Thoracic aorta (tissue), 2 donors: Measurements from ENCODE around the gene COL28A1. TPM values are rescaled to one million over a fixed set of nuclear protein-coding genes. Genes with fewer than 3 reads are reported as not detected.
"Not testable (repeated sequence)": the region's sequence is repeated elsewhere in the genome, so short reads cannot be mapped to it uniquely, and the experiment has no call there.

Source experiments
- ATAC-seq: fragments of 150-250 bp; one replicate; pipeline ENCODE4 v1.8.0; 2017; ENCODE audit warnings: low read depth; ENCODE audit not compliant: insufficient number of reproducible peaks, low FRiP score
- DNase-seq: peaks from one replicate; pipeline ENCODE4 v3.0.0-alpha.2; 2020; ENCODE audit warnings: low spot score
- H3K27ac ChIP-seq, 2 donors: fragments of 200-600 bp; sonication (generic); 1 replicate in 1 of 2; 2 replicates in 1 of 2; pipeline ENCODE4 v1.5.1; 2016; ENCODE audit warnings: mild to moderate bottlenecking in 2 of 2, moderate library complexity in 2 of 2
- H3K27me3 ChIP-seq: fragments of 200-600 bp; sonication (generic); replicated peaks from 2 replicates; pipeline ENCODE4 v1.6.0; 2016; ENCODE audit warnings: mild to moderate bottlenecking; ENCODE audit not compliant: insufficient read depth
- H3K36me3 ChIP-seq: fragments of 200-600 bp; sonication (generic); one replicate; pipeline ENCODE4 v1.5.1; 2016
- H3K4me1 ChIP-seq, 2 donors: fragments of 200-600 bp; sonication (generic); 1 replicate in 1 of 2; 2 replicates in 1 of 2; pipeline versions ENCODE4 v1.5.1 to v1.6.0; 2016; ENCODE audit warnings: low read depth in 2 of 2, mild to moderate bottlenecking in 1 of 2; ENCODE audit not compliant: control insufficient read depth in 1 of 2
- H3K4me3 ChIP-seq: fragments of 200-600 bp; sonication (generic); 2 replicates; pipeline ENCODE4 v1.5.1; 2016; ENCODE audit warnings: mild to moderate bottlenecking
- H3K9me3 ChIP-seq: fragments of 200-600 bp; sonication (generic); 2 replicates; pipeline ENCODE4 v1.5.1; 2016
- total RNA-seq, 2 donors: library from RNA; depleted of rRNA; stranded (reverse); fragments of >200 nt; gene quantifications; one replicate each; pipeline versions ENCODE4 v1.1.0 to v1.2.3, GENCODE V29; 2016
- TF ChIP-seq, protein P1 (sequence below): fragments of 200-600 bp; sonication (generic); IDR thresholded peaks from one replicate; pipeline ENCODE4 v1.5.1; 2019; ENCODE audit warnings: antibody characterized with exemption

The COL28A1 gene
- total RNA-seq, 2 donors from 2014 or later, result 2.4 to 3.0 TPM

DNA sequence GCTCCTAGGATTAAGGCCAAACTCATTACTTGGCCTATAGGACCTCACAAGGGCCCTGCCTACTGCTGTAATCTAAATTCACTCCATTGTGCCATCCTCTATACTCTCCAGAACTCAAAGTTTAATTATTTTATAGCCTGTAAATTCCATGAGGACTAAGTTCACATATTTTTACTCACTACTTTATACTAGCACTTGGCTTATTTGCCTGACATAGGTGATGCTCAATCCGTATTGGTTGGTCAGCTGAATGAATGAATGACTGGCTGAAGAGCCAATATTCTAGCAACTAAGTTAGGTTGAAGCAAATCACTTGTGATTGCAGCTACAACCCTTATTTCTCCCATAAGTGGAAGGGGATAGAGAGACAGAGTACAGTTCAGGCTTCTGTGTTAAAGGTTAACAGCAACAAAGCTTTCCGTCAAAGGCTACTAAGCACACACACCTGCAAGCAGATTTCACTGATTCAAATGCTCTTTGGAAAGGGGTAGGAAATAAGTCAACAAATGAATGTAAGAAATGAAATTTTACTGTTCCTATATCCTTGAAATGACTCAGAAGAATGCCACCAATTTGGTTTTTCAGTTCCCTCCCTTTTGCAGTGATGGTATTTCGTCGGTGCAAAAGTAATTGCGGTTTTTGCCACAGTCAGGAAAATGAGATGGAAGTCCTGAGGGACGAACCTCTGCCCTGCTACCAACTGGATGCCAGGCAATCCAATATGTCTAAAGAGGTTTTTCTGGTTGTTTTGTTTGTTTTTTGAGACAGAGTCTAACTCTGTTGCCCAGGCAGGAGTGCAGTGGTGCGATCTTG, 120.7 kb downstream of the COL28A1 start:
- TF ChIP-seq, protein P1, sequence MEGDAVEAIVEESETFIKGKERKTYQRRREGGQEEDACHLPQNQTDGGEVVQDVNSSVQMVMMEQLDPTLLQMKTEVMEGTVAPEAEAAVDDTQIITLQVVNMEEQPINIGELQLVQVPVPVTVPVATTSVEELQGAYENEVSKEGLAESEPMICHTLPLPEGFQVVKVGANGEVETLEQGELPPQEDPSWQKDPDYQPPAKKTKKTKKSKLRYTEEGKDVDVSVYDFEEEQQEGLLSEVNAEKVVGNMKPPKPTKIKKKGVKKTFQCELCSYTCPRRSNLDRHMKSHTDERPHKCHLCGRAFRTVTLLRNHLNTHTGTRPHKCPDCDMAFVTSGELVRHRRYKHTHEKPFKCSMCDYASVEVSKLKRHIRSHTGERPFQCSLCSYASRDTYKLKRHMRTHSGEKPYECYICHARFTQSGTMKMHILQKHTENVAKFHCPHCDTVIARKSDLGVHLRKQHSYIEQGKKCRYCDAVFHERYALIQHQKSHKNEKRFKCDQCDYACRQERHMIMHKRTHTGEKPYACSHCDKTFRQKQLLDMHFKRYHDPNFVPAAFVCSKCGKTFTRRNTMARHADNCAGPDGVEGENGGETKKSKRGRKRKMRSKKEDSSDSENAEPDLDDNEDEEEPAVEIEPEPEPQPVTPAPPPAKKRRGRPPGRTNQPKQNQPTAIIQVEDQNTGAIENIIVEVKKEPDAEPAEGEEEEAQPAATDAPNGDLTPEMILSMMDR, result no peak
- no peak for ATAC-seq
- H3K4me3 ChIP-seq, result no peak overlapping the region
- H3K4me1 ChIP-seq, result no peaks in the 10 kb centered on the region
- H3K36me3 ChIP-seq, result no peaks in the 10 kb centered on the region
- H3K9me3 ChIP-seq, result no peaks in the 10 kb centered on the region
- DNase-seq, result no peak
- H3K27me3 ChIP-seq, result no peaks in the 10 kb centered on the region
- no peak overlapping the region for H3K27ac ChIP-seq

DNA sequence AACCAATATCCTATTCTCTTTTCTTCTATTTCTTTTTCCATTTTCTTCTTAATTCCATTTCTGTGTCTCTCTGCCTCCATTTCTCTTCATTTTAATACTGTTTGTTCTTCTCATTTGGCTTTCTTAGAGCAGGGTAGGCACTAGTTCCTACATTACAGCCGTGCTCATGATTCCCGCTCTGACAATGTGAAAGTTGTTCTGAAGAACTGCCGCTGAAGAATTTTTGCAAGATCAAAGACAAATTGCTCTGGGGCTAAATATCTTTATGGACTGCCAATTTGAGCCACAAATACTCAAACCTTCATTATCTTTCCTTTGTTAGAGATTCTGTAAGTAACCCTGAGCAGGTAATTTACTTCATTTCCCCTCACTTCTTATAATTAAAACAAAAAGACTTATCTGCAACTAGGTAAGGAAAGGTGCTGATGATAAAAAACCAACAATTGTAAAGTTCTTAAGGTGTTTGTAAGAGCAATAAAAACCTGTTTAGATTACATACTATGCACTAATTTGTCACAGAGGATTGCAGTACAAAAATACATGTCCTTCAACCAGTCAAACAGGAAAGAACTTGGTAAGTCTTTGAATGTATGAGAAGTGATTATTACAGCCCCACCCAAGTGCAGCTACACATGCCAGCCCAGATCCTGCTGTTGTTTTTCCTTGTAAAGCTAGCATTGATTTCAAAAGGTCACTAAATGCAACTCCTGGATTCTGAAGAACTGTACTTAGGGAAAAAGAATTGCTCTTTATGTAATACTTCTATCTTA, 127.5 kb downstream of the COL28A1 start:
- TF ChIP-seq, protein P1, result no peak
- ATAC-seq (no peak), DNase-seq (no peak)
- no peak overlapping the region for H3K4me3 ChIP-seq
- no peaks in the 10 kb centered on the region for H3K27me3 ChIP-seq
- no peaks in the 10 kb centered on the region for H3K9me3 ChIP-seq
- no peak overlapping the region for H3K27ac ChIP-seq
- no peaks in the 10 kb centered on the region for H3K36me3 ChIP-seq
- no peaks in the 10 kb centered on the region for H3K4me1 ChIP-seq

DNA sequence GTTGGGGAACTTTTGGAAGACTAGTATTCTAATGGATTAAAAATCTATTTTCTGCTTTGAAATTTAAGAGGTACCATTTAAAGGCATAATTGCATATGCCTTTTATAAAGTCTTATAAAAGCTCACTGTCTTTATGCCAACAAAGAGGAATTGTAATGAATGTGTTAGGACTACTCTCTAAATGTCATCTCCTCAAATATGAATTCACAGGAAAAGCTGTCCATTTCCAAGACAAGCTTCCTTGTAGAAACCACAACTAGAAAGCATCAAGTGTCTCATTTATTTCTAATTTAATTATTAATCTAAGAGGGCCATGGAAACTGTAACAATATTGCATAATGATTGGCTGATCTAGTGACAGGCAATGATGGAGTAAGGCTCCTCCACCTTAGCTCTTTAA, 130.2 kb downstream of the COL28A1 start:
- Histone ChIP-seq H3K27me3 (no peaks in the 10 kb centered on the region), H3K4me3 (no peak overlapping the region), H3K4me1 (no peaks in the 10 kb centered on the region), H3K27ac (no peak overlapping the region), H3K36me3 (no peaks in the 10 kb centered on the region), H3K9me3 (no peaks in the 10 kb centered on the region)
- ATAC-seq, result no peak
- DNase-seq, result no peak
- TF ChIP-seq, protein P1, result no peak

DNA sequence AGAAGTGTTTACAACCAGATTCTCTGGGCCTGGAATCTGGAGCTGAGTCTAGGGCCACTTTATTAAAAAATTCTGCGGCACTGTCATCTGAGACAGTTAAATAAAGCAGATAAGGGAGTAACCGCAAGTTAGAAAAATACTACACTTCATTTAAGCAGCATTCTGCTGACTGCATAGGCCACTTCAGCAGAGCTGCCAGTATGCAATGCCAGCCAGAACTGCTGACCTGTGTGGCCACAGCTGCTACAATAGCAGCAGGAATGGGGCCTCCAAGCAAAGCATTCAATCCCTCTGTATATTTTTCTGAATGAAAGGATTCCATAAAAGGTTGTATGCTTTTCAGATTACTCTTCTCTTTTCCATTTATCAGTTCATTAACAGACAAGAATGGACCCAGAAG, 136.0 kb downstream of the COL28A1 start:
- DNase-seq, result no peak
- TF ChIP-seq, protein P1, result no peak
- H3K36me3 ChIP-seq, result no peaks in the 10 kb centered on the region
- no peak overlapping the region for H3K4me3 ChIP-seq
- ATAC-seq, result no peak
- no peaks in the 10 kb centered on the region for H3K27me3 ChIP-seq
- H3K9me3 ChIP-seq, result no peaks in the 10 kb centered on the region
- no peaks in the 10 kb centered on the region for H3K4me1 ChIP-seq
- H3K27ac ChIP-seq, result no peak overlapping the region

DNA sequence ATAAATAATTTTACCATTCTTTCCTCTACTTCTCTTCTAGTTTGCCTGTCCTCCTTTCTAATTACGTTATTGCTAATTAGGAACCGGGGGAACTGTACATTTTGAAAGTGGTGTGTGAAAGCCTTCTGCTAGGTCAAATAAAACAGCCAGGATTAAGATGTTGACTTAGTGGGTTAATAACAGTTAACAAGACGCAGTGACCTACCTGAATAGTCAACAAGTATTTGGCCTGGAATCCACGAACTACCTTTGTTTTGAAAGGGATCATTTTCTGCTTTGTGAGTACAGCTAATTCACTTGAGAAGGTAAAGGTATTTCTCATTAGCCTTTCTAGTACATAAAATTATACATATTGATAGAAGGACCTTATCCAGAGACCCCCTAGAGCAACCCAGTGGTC, 139.9 kb downstream of the COL28A1 start:
- Histone ChIP-seq H3K27me3 (no peaks in the 10 kb centered on the region), H3K4me3 (no peak overlapping the region), H3K36me3 (no peaks in the 10 kb centered on the region), H3K4me1 (no peaks in the 10 kb centered on the region), H3K9me3 (peaks cover 4% of the 10 kb centered on the region), H3K27ac (no peak overlapping the region)
- TF ChIP-seq, protein P1, result no peak
- no peak for ATAC-seq
- DNase-seq, result no peak

DNA sequence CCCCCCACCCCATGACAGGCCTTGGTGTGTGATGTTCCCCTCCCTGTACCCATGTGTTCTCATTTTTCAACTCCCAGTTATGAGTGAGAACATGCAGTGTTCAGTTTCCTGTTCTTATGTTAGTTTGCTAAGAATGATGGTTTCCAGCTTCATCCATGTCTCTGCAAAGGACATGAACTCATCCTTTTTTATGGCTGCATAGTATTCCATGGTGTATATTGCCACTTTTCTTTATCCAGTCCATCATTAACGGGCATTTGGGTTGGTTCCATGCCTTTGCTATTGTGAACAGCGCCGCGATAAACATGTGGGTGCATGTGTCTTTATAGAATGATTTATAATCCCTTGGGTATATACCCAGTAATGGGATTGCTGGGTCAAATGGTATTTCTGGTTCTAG, 147.5 kb downstream of the COL28A1 start:
- H3K27ac ChIP-seq, H3K9me3 ChIP-seq, H3K36me3 ChIP-seq, H3K4me1 ChIP-seq, ATAC-seq, DNase-seq, H3K4me3 ChIP-seq, H3K27me3 ChIP-seq: not testable (repeated sequence)
